GM21381 (cell line): Measurements from ENCODE around the gene EEFSEC.

ENCODE experiments used
- ATAC-seq: cut with Tn5 transposase; IDR thresholded peaks from one replicate; pipeline ENCODE4 v1.9.1; 2021; ENCODE audit warnings: mild to moderate bottlenecking, moderate library complexity; ENCODE audit not compliant: unreplicated experiment

The EEFSEC gene

GRCh38 chr3:128383316-128384235 is 230.3 kb downstream of the EEFSEC start:
- no peak for ATAC-seq

- ATAC-seq = no peak
These were observed 232.0 kb downstream of the EEFSEC start for GRCh38 chr3:128385080-128385832.

GRCh38 chr3:128388932-128389331 is 235.7 kb downstream of the EEFSEC start:
- no peak for ATAC-seq

GRCh38 chr3:128390867-128391266 is 237.6 kb downstream of the EEFSEC start:
- ATAC-seq = no peak

GRCh38 chr3:128392021-128392420 is 238.7 kb downstream of the EEFSEC start:
- no peak for ATAC-seq

GRCh38 chr3:128392818-128393544 is 239.7 kb downstream of the EEFSEC start:
- ATAC-seq = no peak

GRCh38 chr3:128394033-128394432 is 240.8 kb downstream of the EEFSEC start:
- no peak for ATAC-seq

GRCh38 chr3:128395046-128395445 is 241.8 kb downstream of the EEFSEC start:
- ATAC-seq = no peak

- ATAC-seq = no peak
These were observed 242.3 kb downstream of the EEFSEC start for GRCh38 chr3:128395500-128396162.

- no peak for ATAC-seq
These were observed 244.2 kb downstream of the EEFSEC start for GRCh38 chr3:128397484-128397883.

GRCh38 chr3:128398586-128398985 is 245.3 kb downstream of the EEFSEC start:
- ATAC-seq = no peak

GRCh38 chr3:128399221-128399915 is 246.1 kb downstream of the EEFSEC start:
- ATAC-seq = no peak

- no peak for ATAC-seq
These were observed 247.4 kb downstream of the EEFSEC start for GRCh38 chr3:128400671-128401070.

GRCh38 chr3:128402319-128402718 is 249.0 kb downstream of the EEFSEC start:
- no peak for ATAC-seq

- no peak for ATAC-seq
These were observed 249.7 kb downstream of the EEFSEC start for GRCh38 chr3:128402998-128403397.

GRCh38 chr3:128404276-128405068 is 251.2 kb downstream of the EEFSEC start:
- no peak for ATAC-seq

- ATAC-seq = no peak
These were observed 252.4 kb downstream of the EEFSEC start for GRCh38 chr3:128405554-128406277.

GRCh38 chr3:128407247-128407646 is 254.0 kb downstream of the EEFSEC start:
- ATAC-seq = no peak
